ENCODE data around the gene LHPP.

The LHPP gene

DNA sequence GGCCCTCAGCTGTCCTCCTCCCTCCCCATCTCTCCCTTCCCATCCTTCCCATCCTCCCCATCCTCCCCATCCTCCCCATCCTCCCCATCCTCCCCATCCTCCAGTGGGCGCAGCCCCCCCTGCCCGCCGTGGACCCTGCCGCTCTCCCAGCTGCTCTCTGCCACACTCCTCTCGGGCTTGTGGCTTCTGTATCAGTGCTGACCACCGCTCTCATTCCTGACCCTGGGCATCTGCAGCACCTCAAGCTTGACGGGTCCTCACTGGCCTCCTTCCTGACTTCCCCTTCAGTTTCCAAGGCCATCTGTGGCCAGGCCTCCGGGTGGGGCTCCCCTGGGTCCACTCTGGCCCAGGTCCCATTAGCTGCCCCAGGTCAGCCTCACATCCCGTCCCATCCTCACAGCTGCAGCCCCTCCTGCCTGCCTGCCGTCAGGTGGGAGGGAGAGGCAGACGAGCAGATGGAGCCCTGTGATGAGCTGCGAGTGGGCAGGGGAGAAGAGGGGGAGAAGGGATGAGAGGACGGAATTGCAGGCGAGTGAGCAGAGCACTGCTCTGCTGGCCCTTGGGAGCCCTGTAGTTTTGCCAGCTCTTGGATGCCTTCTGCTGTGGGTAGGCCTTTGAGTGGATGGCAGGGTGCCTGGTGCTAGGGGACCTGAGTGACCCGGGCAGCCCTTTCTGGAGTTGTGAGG is 35.7 kb downstream of the LHPP start (continued):
- TF ChIP-seq PPARA (CRISPR knock-in tag; IDR thresholded peaks at IDR 0.05; ENCODE audit: borderline replicate concordance): no peak
- TF ChIP-seq OSR1 (CRISPR knock-in tag; IDR thresholded peaks at IDR 0.05): no peak

DNA sequence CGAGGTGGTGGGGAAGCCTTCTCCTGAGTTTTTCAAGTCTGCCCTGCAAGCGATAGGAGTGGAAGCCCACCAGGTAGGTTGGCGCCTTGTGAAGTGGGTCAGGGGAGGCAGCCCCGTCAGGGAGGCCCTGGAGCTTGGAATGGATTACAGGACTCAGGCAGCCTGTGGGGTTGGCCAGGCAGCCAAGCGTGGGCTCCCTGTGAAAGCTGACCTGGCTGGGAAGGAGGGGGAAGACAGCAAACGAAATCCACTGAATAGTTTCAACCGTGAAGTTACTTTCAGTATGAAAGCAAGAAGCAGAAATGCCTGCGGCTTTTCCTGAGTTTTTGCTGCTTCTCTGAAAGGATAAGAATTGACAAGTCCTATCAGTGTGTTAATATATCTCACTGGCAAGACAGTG is 36.4 kb downstream of the LHPP start:
- ATAC-seq: no peak
- TF ChIP-seq ESRRG (CRISPR knock-in tag; IDR thresholded peaks at IDR 0.05) (no peak), RARB (CRISPR knock-in tag; IDR thresholded peaks at IDR 0.05) (no peak), TCF4 (CRISPR knock-in tag; IDR thresholded peaks at IDR 0.05; ENCODE audit: borderline replicate concordance) (no peak), ZC3H10 (CRISPR knock-in tag; IDR thresholded peaks at IDR 0.05) (no peak), ZNF565 (CRISPR knock-in tag; conservative IDR thresholded peaks at IDR 0.05; ENCODE audit: low read depth) (no peak), ZNF8 (CRISPR knock-in tag; IDR thresholded peaks at IDR 0.05) (no peak), SNAI2 (CRISPR knock-in tag; IDR thresholded peaks at IDR 0.05) (no peak), ZFP3 (CRISPR knock-in tag; IDR thresholded peaks at IDR 0.05) (no peak), ISL1 (CRISPR knock-in tag; IDR thresholded peaks at IDR 0.05) (no peak), GLIS3 (CRISPR knock-in tag; IDR thresholded peaks at IDR 0.05) (no peak), PPARA (CRISPR knock-in tag; IDR thresholded peaks at IDR 0.05; ENCODE audit: borderline replicate concordance) (no peak), OSR1 (CRISPR knock-in tag; IDR thresholded peaks at IDR 0.05) (no peak), TOX (CRISPR knock-in tag; IDR thresholded peaks at IDR 0.05; ENCODE audit: borderline replicate concordance) (no peak), ZFP30 (CRISPR knock-in tag; IDR thresholded peaks at IDR 0.05) (no peak)
- TF ChIP-seq, protein P1, sequence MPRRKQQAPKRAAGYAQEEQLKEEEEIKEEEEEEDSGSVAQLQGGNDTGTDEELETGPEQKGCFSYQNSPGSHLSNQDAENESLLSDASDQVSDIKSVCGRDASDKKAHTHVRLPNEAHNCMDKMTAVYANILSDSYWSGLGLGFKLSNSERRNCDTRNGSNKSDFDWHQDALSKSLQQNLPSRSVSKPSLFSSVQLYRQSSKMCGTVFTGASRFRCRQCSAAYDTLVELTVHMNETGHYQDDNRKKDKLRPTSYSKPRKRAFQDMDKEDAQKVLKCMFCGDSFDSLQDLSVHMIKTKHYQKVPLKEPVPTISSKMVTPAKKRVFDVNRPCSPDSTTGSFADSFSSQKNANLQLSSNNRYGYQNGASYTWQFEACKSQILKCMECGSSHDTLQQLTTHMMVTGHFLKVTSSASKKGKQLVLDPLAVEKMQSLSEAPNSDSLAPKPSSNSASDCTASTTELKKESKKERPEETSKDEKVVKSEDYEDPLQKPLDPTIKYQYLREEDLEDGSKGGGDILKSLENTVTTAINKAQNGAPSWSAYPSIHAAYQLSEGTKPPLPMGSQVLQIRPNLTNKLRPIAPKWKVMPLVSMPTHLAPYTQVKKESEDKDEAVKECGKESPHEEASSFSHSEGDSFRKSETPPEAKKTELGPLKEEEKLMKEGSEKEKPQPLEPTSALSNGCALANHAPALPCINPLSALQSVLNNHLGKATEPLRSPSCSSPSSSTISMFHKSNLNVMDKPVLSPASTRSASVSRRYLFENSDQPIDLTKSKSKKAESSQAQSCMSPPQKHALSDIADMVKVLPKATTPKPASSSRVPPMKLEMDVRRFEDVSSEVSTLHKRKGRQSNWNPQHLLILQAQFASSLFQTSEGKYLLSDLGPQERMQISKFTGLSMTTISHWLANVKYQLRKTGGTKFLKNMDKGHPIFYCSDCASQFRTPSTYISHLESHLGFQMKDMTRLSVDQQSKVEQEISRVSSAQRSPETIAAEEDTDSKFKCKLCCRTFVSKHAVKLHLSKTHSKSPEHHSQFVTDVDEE (CRISPR knock-in tag; IDR thresholded peaks at IDR 0.05): no peak
- TF ChIP-seq, protein P2, sequence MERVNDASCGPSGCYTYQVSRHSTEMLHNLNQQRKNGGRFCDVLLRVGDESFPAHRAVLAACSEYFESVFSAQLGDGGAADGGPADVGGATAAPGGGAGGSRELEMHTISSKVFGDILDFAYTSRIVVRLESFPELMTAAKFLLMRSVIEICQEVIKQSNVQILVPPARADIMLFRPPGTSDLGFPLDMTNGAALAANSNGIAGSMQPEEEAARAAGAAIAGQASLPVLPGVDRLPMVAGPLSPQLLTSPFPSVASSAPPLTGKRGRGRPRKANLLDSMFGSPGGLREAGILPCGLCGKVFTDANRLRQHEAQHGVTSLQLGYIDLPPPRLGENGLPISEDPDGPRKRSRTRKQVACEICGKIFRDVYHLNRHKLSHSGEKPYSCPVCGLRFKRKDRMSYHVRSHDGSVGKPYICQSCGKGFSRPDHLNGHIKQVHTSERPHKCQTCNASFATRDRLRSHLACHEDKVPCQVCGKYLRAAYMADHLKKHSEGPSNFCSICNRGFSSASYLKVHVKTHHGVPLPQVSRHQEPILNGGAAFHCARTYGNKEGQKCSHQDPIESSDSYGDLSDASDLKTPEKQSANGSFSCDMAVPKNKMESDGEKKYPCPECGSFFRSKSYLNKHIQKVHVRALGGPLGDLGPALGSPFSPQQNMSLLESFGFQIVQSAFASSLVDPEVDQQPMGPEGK (CRISPR knock-in tag; IDR thresholded peaks at IDR 0.05; ENCODE audit: borderline replicate concordance): no peak
- TF ChIP-seq, protein P3, sequence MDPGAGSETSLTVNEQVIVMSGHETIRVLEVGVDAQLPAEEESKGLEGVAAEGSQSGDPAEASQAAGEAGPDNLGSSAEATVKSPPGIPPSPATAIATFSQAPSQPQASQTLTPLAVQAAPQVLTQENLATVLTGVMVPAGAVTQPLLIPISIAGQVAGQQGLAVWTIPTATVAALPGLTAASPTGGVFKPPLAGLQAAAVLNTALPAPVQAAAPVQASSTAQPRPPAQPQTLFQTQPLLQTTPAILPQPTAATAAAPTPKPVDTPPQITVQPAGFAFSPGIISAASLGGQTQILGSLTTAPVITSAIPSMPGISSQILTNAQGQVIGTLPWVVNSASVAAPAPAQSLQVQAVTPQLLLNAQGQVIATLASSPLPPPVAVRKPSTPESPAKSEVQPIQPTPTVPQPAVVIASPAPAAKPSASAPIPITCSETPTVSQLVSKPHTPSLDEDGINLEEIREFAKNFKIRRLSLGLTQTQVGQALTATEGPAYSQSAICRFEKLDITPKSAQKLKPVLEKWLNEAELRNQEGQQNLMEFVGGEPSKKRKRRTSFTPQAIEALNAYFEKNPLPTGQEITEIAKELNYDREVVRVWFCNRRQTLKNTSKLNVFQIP (CRISPR knock-in tag; IDR thresholded peaks at IDR 0.05; ENCODE audit: borderline replicate concordance, low read depth): no peak

DNA sequence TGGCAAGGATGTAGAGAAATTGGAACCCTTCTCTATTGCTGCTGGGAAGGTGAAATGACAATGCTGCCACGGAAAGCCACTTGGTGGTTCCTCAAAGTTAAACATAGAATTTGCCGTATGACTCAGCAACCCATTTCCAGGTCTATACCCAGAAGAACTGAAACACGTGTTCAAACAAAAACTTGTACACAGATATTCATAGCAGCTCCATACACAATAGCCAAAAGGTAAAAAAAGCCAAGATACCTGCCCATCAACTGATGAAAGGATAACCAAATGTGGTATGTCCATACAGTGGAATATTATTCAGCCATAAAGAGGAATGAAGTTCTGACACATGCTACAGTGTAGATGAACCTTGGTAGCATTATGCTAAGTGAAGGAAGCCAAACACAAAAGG is 39.1 kb downstream of the LHPP start:
- no peak for ATAC-seq
- TF ChIP-seq ZNF8 (CRISPR knock-in tag; IDR thresholded peaks at IDR 0.05) (peak; percentile 99), ISL1 (CRISPR knock-in tag; IDR thresholded peaks at IDR 0.05) (no peak)

DNA sequence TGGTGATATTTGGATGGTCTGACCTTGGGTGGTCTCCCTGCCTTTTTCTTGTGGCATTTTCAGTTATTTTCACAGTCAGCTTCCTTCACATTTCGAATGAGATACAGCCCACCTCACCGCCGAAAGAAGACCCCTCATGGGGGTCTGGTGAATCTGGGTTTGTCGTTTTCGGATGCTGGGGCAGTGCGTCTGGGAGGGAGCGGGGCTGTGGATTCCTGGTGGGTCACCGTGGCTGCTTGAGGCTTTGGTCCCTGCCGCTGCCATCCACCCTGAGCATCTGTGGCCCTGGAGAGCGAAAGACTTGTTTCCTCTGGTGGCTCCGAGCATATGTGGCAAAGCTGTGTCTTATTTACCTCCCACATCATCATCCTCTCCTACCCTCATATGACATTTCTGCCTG is 43.1 kb downstream of the LHPP start:
- no peak for TF ChIP-seq CSDC2 (CRISPR knock-in tag; IDR thresholded peaks at IDR 0.05)
- TF ChIP-seq TOX (CRISPR knock-in tag; IDR thresholded peaks at IDR 0.05; ENCODE audit: borderline replicate concordance): no peak
- ATAC-seq: no peak

DNA sequence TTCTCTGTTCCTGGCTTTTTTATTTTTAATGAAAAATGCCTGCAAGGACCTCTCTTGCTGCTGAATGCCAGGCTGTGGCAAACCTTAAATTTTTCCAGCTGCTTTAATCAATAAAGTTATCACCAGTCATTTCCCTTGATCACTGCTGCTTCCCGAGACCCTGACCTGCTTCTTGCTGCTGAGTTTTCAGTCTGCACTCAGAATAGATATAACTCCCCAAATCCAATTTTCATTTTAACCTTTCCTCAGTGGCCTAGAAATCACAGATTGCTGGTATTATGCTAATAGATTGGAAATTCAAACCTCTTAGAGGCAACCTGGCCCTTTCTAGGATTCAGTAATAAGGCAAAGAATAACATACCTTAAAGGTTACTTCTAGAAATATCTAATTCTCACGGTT is 43.7 kb downstream of the LHPP start:
- ATAC-seq: no peak
- TF ChIP-seq TOX (CRISPR knock-in tag; IDR thresholded peaks at IDR 0.05; ENCODE audit: borderline replicate concordance): no peak
- TF ChIP-seq, protein P4, sequence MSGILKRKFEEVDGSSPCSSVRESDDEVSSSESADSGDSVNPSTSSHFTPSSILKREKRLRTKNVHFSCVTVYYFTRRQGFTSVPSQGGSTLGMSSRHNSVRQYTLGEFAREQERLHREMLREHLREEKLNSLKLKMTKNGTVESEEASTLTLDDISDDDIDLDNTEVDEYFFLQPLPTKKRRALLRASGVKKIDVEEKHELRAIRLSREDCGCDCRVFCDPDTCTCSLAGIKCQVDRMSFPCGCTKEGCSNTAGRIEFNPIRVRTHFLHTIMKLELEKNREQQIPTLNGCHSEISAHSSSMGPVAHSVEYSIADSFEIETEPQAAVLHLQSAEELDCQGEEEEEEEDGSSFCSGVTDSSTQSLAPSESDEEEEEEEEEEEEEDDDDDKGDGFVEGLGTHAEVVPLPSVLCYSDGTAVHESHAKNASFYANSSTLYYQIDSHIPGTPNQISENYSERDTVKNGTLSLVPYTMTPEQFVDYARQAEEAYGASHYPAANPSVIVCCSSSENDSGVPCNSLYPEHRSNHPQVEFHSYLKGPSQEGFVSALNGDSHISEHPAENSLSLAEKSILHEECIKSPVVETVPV (CRISPR knock-in tag; IDR thresholded peaks at IDR 0.05): no peak
- no peak for TF ChIP-seq CSDC2 (CRISPR knock-in tag; IDR thresholded peaks at IDR 0.05)
- no peak for TF ChIP-seq ZFP3 (CRISPR knock-in tag; IDR thresholded peaks at IDR 0.05)
- no peak for TF ChIP-seq ISL1 (CRISPR knock-in tag; IDR thresholded peaks at IDR 0.05)
- TF ChIP-seq, protein P2 (CRISPR knock-in tag; IDR thresholded peaks at IDR 0.05; ENCODE audit: borderline replicate concordance): no peak
- TF ChIP-seq GLIS3 (CRISPR knock-in tag; IDR thresholded peaks at IDR 0.05): no peak
- no peak for TF ChIP-seq ZNF8 (CRISPR knock-in tag; IDR thresholded peaks at IDR 0.05)
- no peak for TF ChIP-seq ZNF565 (CRISPR knock-in tag; conservative IDR thresholded peaks at IDR 0.05; ENCODE audit: low read depth)
- no peak for TF ChIP-seq ZFP30 (CRISPR knock-in tag; IDR thresholded peaks at IDR 0.05)
- no peak for TF ChIP-seq ZC3H10 (CRISPR knock-in tag; IDR thresholded peaks at IDR 0.05)

All from SK-N-SH treated with all-trans-retinoic acid at 6 μM for 48 hours (cell line).